HG02938 (cell line): ENCODE measurements around the gene ADORA2A.
A peak's percentile ranks its signal among the peaks of the same experiment; 100 is the strongest.

Experiments used
- ATAC-seq: cut with Tn5 transposase; IDR thresholded peaks from one replicate; pipeline ENCODE4 v1.9.1; 2021; ENCODE audit warnings: mild to moderate bottlenecking, moderate library complexity; ENCODE audit not compliant: unreplicated experiment

Gene ADORA2A

GRCh38 chr22:24431309-24432034 lies 4.1 kb downstream of the ADORA2A start:
- ATAC-seq, result no peak

DNA sequence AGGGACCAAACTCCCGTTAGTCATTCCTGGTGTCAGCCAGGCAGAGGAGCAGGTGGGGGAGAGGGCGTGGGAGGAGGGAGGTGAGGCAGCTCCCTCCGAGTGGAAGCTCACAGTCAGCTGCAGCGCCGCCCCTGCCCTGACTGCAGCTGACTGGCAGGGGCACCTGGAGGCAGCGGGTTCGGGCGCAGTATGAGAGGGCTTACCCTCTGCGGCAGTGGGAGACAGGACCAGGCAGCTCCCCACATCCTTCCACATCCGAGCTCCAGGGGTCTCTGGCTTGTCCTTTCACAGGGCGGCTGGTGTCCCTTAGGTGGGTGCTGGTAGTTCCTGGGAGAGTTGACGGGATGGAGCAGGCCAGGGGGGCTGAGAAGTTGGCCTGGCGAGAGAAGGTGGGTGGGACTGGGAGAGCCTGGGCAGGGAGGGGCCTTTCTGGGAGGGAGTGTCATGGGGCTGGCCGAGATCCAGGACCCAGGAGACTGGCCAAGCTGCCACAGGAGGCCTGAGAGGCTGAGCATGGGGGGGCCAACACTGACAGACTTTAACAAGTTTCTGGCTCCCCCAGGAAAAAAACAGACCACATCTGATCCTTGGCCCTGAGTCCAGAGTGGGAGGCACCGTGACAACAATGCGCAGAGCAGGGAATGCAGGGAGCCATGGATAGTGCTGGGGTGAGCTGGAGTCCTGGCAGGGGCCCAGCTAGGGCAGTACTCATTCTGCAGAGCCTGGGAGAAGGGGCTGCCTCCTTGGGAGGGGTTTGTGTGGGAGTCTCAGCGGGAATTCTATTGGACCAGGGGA lies 4.9 kb downstream of the ADORA2A start:
- ATAC-seq, result no peak

DNA sequence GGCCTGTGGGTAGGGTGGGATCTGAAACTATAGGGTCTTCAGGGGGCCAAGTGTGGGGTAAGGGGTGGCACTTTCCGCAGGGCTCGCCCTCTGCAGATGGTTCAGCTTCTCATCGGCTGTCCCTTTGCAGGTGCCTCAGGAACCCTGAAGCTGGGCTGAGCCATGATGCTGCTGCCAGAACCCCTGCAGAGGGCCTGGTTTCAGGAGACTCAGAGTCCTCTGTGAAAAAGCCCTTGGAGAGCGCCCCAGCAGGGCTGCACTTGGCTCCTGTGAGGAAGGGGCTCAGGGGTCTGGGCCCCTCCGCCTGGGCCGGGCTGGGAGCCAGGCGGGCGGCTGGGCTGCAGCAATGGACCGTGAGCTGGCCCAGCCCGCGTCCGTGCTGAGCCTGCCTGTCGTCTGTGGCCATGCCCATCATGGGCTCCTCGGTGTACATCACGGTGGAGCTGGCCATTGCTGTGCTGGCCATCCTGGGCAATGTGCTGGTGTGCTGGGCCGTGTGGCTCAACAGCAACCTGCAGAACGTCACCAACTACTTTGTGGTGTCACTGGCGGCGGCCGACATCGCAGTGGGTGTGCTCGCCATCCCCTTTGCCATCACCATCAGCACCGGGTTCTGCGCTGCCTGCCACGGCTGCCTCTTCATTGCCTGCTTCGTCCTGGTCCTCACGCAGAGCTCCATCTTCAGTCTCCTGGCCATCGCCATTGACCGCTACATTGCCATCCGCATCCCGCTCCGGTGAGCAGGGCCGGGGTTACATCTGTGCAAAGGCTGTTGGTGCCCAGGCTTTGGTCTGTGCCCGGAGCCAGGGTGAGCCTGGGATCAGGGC lies 5.8 kb downstream of the ADORA2A start:
- ATAC-seq, result no peak

DNA sequence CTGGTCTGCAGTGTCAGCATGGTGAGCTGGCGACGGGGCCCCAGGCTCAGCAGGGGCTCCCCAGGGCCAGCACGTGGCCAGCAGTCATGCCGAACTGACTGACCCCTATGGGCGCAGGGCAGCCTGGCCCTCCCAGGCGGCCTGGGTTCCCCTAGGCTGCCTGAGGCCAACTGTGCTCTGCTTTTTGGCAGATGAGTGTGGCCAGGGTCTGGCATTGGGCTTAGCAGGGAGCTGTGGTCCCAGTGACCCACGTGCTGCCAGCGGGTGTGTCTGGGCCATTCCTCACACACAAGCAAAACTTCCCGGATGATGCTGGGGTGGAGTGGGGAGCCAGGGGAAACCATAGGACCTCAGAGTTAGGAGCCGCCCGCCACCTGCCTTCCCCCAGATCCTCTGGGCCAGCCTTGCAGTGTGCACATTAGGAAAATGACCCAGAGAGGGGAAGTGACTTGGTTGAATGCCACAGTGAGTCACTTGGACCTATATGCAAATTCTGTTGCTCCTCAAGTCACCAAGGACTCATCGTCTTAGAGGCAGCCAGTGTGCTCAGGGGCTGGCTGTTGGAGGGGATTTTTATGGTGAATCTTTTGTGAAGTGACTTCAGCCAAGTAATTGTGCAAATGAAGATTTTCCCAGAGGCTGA lies 6.5 kb downstream of the ADORA2A start:
- ATAC-seq, result peak; percentile 69

DNA sequence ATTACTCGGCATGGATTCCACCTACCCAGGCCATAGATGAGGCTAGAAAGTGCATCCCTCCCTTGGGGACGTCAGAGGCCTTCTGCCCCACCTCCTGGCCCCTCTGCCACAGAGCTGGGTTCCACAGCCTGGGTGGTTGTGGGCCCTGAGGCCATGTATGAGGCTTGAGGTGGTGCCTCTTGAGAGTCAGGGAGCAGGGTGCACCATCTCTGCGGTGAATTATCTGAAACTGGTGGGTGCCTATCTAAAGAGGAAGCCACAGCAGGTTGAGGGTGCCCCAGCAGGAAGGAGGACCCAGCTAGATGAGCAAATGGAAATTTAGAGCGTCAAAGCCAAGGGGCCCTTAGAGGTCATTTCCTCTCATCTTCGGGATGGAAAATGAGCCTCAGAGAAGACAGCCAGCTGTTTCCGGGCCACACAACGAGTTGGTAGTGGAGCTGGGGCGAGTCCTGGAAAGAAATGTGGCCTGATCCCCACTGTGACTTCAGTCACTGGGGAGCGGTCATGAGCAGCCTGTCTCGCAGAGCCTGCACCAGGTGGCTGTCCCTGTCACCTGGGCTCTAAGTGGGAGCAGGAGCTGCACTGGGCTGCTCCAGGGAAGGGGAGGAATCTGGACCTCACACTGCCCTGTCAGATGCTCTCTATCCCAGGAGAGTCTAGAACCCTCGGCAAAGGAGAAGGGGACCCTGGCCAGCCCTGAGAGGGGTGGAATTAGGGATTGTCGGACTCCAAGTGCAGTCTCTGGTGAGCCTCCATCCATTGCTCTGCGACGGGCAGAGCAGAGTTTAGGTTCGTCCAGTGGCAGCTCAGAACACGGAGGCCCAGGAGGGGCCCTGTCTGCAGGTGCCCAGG lies 7.3 kb downstream of the ADORA2A start:
- peak; percentile 46 for ATAC-seq

GRCh38 chr22:24435323-24435645 lies 7.9 kb downstream of the ADORA2A start:
- no peak for ATAC-seq

DNA sequence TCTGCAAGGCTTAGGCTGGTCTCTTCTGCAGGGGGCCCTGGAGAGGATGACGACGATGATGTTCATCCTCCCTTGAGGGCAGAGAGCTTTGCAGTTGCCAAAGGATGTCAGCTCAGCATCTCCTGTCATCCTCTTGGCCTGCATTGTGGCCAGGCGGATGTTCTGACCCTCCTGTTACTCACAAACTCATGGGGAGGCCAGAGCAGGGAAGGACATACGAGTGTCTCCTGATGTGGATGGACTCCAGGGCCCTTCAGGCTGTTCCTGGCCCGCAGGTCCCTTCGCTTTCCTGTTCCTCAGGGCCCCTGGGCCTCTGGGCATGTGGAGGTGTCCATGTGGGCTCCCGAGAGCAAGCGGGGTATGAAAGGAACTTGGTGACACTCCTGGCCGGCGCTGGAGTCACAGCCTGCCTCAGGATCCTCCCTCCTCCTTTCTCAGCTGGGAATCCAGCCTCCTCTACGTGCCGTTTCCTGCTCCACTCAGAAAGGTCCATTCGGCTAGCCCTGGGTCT lies 8.5 kb downstream of the ADORA2A start:
- ATAC-seq, result no peak

GRCh38 chr22:24436553-24436952 lies 9.2 kb downstream of the ADORA2A start:
- no peak for ATAC-seq

DNA sequence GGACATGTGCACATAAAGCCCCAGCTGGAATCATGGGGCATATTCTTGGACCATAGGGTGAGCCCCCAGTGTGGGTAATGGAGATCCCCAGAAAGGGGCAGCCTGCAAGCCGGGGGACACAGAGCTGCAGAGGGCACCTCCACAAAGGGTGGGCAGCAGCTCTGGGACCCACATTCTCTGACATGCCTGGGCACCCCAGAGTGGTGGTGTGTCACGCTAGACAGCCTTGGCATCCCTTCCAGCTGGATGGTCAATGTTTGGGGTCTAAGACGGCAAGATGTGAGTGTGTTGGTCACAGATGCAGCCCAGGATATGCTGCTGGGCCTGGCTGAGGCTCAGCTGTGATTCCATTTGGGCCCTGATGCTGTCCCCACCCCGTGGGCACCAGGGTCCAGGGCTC lies 9.7 kb downstream of the ADORA2A start:
- no peak for ATAC-seq

GRCh38 chr22:24437741-24438328 lies 10.4 kb downstream of the ADORA2A start:
- ATAC-seq, result no peak

DNA sequence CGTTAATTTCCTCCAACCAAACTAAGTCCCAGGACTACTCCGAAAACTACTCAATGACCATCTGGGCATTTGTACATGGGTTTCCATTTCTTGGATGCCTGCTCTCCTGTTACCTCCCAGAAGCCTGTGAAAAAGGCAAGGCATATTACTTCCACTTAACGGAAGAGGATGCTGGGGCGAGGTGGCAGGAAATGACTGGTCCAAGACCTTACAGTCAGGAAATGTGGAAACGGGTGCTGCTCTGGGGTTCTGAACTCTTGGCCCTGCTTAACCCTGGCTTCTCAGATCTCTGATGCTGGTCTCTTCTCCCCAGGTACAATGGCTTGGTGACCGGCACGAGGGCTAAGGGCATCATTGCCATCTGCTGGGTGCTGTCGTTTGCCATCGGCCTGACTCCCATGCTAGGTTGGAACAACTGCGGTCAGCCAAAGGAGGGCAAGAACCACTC lies 12.9 kb downstream of the ADORA2A start:
- ATAC-seq, result no peak

DNA sequence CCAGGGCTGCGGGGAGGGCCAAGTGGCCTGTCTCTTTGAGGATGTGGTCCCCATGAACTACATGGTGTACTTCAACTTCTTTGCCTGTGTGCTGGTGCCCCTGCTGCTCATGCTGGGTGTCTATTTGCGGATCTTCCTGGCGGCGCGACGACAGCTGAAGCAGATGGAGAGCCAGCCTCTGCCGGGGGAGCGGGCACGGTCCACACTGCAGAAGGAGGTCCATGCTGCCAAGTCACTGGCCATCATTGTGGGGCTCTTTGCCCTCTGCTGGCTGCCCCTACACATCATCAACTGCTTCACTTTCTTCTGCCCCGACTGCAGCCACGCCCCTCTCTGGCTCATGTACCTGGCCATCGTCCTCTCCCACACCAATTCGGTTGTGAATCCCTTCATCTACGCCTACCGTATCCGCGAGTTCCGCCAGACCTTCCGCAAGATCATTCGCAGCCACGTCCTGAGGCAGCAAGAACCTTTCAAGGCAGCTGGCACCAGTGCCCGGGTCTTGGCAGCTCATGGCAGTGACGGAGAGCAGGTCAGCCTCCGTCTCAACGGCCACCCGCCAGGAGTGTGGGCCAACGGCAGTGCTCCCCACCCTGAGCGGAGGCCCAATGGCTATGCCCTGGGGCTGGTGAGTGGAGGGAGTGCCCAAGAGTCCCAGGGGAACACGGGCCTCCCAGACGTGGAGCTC lies 13.5 kb downstream of the ADORA2A start:
- no peak for ATAC-seq

- no peak for ATAC-seq
These were observed 14.3 kb downstream of the ADORA2A start for GRCh38 chr22:24441406-24442351.

DNA sequence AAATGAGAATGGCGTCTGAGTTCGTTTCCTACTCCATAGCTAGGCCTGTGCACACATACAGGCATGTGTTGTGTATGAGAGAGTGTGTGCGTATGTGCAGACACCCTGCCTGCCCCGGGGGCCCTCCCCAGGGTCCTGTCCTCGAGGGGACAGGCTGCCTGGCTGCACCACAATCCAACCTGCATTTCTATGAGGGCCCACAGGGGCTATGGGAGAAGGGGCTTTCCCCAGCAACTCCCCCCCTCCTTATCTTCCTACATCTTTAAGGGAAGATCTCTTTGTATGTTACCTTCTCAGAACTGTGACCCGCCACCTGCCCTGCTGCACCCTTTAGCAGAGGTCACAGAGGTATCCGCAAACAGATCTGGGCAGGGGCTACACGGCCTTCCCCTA lies 14.9 kb downstream of the ADORA2A start:
- no peak for ATAC-seq

GRCh38 chr22:24443668-24444067 lies 16.3 kb downstream of the ADORA2A start:
- ATAC-seq, result no peak

GRCh38 chr22:24444251-24444650 lies 16.9 kb downstream of the ADORA2A start:
- no peak for ATAC-seq

GRCh38 chr22:24444729-24445466 lies 17.5 kb downstream of the ADORA2A start:
- ATAC-seq, result no peak
